Measurements from ENCODE around the gene DPP7.

GRCh38 chr9:137160054-137160425, 45.5 kb upstream of the DPP7 start:
- TF ChIP-seq ZNF274 (IDR thresholded peaks at IDR 0.05; ENCODE audit: low read depth, low read length) (no peak), YY1 (IDR thresholded peaks at IDR 0.05; ENCODE audit: insufficient read depth, insufficient read length) (no peak)
